OCI-LY7 (cell line): ENCODE results near the gene GAGE1.

ENCODE experiments used
- CTCF ChIP-seq: fragments of 200-600 bp; sonication (generic); conservative IDR thresholded peaks from 2 replicates; pipeline ENCODE4 v1.5.1; 2014; ENCODE audit warnings: mild to moderate bottlenecking, antibody characterized with exemption, low read length, moderate library complexity, mixed read lengths
- EZH2phosphoT487 ChIP-seq: fragments of 200-600 bp; sonication (generic); IDR thresholded peaks from 2 replicates; pipeline ENCODE4 v1.6.1; 2018; ENCODE audit warnings: low read depth, borderline replicate concordance, mild to moderate bottlenecking, mixed run types, antibody characterized with exemption, low read length, moderate library complexity, mixed read lengths

GRCh38 chrX:49618574-49618973 lies 19.8 kb downstream of the GAGE1 start:
- TF ChIP-seq CTCF (no peak), EZH2phosphoT487 (no peak)
